Ovary (tissue), 9 donors: Measurements from ENCODE around the gene CNGA4. TPM values are rescaled to one million over a fixed set of nuclear protein-coding genes. Genes with fewer than 3 reads are reported as not detected.

Experiments
- DNase-seq, 5 donors: peaks; one replicate each; pipeline ENCODE4 v3.0.0-alpha.2; 2019 to 2020
- H3K27ac ChIP-seq, 2 donors: fragments of 200-600 bp; one replicate each; pipeline versions ENCODE4 v1.5.1 to v1.8.0; 2019 to 2022
- H3K27me3 ChIP-seq: fragments of 200-600 bp; one replicate; pipeline ENCODE4 v1.8.0; 2022
- H3K36me3 ChIP-seq: fragments of 200-600 bp; sonication (generic); one replicate; pipeline ENCODE4 v1.5.1; 2019
- H3K4me1 ChIP-seq: one replicate; pipeline ENCODE4 v1.8.1; 2013; ENCODE audit warnings: mild to moderate bottlenecking, moderate library complexity; ENCODE audit not compliant: insufficient read depth
- H3K4me3 ChIP-seq: fragments of 200-600 bp; sonication (generic); one replicate; pipeline ENCODE4 v1.5.1; 2017
- H3K9me3 ChIP-seq, 2 donors: fragments of 200-600 bp in 1 of 2; sonication (generic) in 1 of 2; one replicate each; pipeline versions ENCODE4 v1.5.1 to v1.8.1; 2013 to 2019; ENCODE audit warnings: mild to moderate bottlenecking in 1 of 2, moderate library complexity in 1 of 2
- EP300 ChIP-seq: sonication (generic); formaldehyde crosslinking; IDR thresholded peaks from one replicate; pipeline ENCODE4 v1.6.1; 2017; ENCODE audit warnings: antibody characterized with exemption
- POLR2A ChIP-seq: fragments of 450-650 bp; IDR thresholded peaks from one replicate; pipeline ENCODE4 v1.6.1; 2017; ENCODE audit warnings: antibody characterized with exemption, mild to moderate bottlenecking, moderate library complexity
- WGBS, 3 donors: extraction: QIAGEN DNeasy Blood & Tissue Kit in 1 of 3; methylation state at CpG; one replicate each; pipeline versions ENCODE4 v1.1.5 to v1.1.7; 2013 to 2017; 5-methylcytosine and 5-hydroxymethylcytosine counted together
- intact Hi-C, 4 donors: fragments of 100-400 bp; cut with DNase I; formaldehyde crosslinking; loops; one replicate each; pipeline versions ENCODE4 v1.11.0 to v1.15.1; 2022 to 2023
- polyA plus RNA-seq, 2 donors: library from polyadenylated mRNA; stranded (reverse); fragments of 200-250 nt in 1 of 2; fragments of 350-450 nt in 1 of 2; fragmentation: Illumina TruSeq in 1 of 2; extraction: RNeasy Lipid Tissue Mini Kit (QIAGEN cat#74804) in 1 of 2; gene quantifications; one replicate each; pipeline ENCODE4 v1.2.3, GENCODE V29; 2013 to 2014
- total RNA-seq, 7 donors: library from RNA; depleted of rRNA in 2 of 7; stranded (reverse); fragments of >200 nt in 2 of 7; fragmentation: NEBNext Ultra II Directional in 3 of 7; extraction: Animal tissue kit (Norgen Biotek cat#: 25700) in 3 of 7; gene quantifications; one replicate each; pipeline versions ENCODE4 v1.1.0 to v1.2.4, GENCODE V29; 2016 to 2023
- TF ChIP-seq, protein P1 (sequence below), 3 donors: fragments of 450-650 bp in 2 of 3; fragments of 200-600 bp in 1 of 3; IDR thresholded peaks; one replicate each; pipeline versions ENCODE4 v1.5.1 to v1.8.0; 2016 to 2022; ENCODE audit warnings: antibody characterized with exemption in 3 of 3, mild to moderate bottlenecking in 1 of 3
- donor health status: DM: no; HTN: no; CAD: no; lungs with moderate emphysema.
- donor health status: DM: no; HTN: no; CAD: no.
- donor health status: Bipolar disorder and iron deficiency.
- donor health status: DM: yes; HTN: yes; CAD: no.
- donor health status: DM: no; HTN: no; CAD: no.
- donor health status: DM: yes; HTN: yes; CAD: no.

Gene CNGA4
- total and polyA plus RNA-seq, 9 donors: 0.10 to 2.9 (median 0.38) TPM

GRCh38 chr11:6225024-6225423 lies 13.9 kb upstream of the CNGA4 start:
- no peak for DNase-seq
- no peak for TF ChIP-seq POLR2A
- no peak overlapping the region for H3K4me3 ChIP-seq
- H3K36me3 ChIP-seq: no peaks in the 10 kb centered on the region
- no peak overlapping the region for H3K27ac ChIP-seq
- no peaks in the 10 kb centered on the region for H3K9me3 ChIP-seq
- intact Hi-C loops: no loop called here
- 71 to 83% (median 77%) methylated on average over 1 of the region's 1 CpG for WGBS, 3 donors
- H3K27me3 ChIP-seq: no peaks in the 10 kb centered on the region
- peaks cover 5% of the 10 kb centered on the region for H3K4me1 ChIP-seq

- no peak for DNase-seq
- peaks cover 5% of the 10 kb centered on the region for H3K4me1 ChIP-seq
- H3K4me3 ChIP-seq: no peak overlapping the region
- no peaks in the 10 kb centered on the region for H3K9me3 ChIP-seq
- intact Hi-C loops: no loop called here
- no peaks in the 10 kb centered on the region for H3K36me3 ChIP-seq
- no peak for TF ChIP-seq EP300
- TF ChIP-seq, protein P1, sequence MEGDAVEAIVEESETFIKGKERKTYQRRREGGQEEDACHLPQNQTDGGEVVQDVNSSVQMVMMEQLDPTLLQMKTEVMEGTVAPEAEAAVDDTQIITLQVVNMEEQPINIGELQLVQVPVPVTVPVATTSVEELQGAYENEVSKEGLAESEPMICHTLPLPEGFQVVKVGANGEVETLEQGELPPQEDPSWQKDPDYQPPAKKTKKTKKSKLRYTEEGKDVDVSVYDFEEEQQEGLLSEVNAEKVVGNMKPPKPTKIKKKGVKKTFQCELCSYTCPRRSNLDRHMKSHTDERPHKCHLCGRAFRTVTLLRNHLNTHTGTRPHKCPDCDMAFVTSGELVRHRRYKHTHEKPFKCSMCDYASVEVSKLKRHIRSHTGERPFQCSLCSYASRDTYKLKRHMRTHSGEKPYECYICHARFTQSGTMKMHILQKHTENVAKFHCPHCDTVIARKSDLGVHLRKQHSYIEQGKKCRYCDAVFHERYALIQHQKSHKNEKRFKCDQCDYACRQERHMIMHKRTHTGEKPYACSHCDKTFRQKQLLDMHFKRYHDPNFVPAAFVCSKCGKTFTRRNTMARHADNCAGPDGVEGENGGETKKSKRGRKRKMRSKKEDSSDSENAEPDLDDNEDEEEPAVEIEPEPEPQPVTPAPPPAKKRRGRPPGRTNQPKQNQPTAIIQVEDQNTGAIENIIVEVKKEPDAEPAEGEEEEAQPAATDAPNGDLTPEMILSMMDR (IDR thresholded peaks at IDR 0.05): no peak
- no peak for TF ChIP-seq POLR2A
- no peaks in the 10 kb centered on the region for H3K27me3 ChIP-seq
- 48 to 59% (median 48%) methylated on average over 2 of the region's 2 CpGs for WGBS, 3 donors
- H3K27ac ChIP-seq: no peak overlapping the region
Measured at GRCh38 chr11:6225896-6226295, 13.0 kb upstream of the CNGA4 start.

DNA sequence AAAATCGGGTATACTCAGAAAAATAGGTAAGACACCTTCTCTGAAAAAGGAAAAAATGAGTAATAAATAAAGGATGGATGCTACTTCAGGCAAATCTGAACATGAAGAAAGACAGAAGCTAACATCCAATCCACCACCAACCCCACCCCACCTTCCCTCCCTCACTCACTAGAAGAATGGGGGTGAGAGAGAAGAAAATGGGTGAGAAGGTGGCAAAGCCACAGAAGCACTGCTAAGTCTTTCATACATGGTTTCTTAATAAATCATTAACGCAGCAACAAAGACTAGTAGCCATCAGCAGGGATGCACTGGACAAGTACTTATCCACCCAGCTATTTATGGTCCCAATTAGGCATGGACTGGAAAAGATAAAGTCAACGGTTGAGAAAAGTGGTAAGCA lies 10.4 kb upstream of the CNGA4 start:
- Histone ChIP-seq H3K4me1 (peaks cover 8% of the 10 kb centered on the region), H3K27me3 (no peaks in the 10 kb centered on the region), H3K27ac (no peak overlapping the region), H3K4me3 (no peak overlapping the region), H3K36me3 (no peaks in the 10 kb centered on the region), H3K9me3 (no peaks in the 10 kb centered on the region)
- WGBS, 3 donors: 55 to 85% (median 66%) methylated on average over 3 of the region's 3 CpGs
- TF ChIP-seq EP300 (no peak), POLR2A (no peak)
- TF ChIP-seq, protein P1 (IDR thresholded peaks at IDR 0.05): no peak
- no peak for DNase-seq
- intact Hi-C loops: no loop called here

GRCh38 chr11:6229911-6230310 lies 9.0 kb upstream of the CNGA4 start:
- intact Hi-C loops: loop anchor here in 2 of 4 donors (10.0 kb wide), 2 partner anchors 95 to 245 kb away; partner anchors contain the start of genes CAVIN3 (in 1 of the 2) and TRIM3 (in 1 of the 2)
- Histone ChIP-seq H3K36me3 (no peaks in the 10 kb centered on the region), H3K4me3 (no peak overlapping the region), H3K27ac (no peak overlapping the region), H3K27me3 (no peaks in the 10 kb centered on the region), H3K9me3 (no peaks in the 10 kb centered on the region), H3K4me1 (peaks cover 8% of the 10 kb centered on the region)
- TF ChIP-seq EP300 (no peak), POLR2A (no peak)
- TF ChIP-seq, protein P1 (IDR thresholded peaks at IDR 0.05): no peak
- DNase-seq: no peak
- WGBS, 3 donors: 78 to 80% (median 80%) methylated on average over 2 of the region's 2 CpGs

DNA sequence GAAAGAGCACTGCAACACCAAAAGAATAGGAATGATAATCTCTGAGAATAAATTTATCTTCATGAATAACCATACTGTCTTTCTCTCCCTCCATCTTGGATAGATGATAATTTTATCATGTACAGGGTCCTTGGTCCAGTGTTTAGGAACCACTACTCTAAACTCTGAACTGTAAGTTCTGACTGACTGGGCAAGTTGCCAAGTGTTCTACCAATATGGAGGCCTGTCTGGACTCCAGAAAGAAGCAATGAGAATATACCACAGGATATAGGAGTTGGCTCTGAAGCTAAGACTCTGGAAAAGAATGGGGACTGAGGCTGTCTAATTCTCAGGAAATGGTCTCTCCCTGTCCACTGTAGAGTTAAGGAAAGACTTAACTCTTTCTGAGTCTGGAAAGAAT lies 6.0 kb upstream of the CNGA4 start:
- no peak for DNase-seq

More for the DNA sequence above, 6.0 kb upstream of the CNGA4 start:
- H3K27ac ChIP-seq: no peak overlapping the region
- H3K27me3 ChIP-seq: no peaks in the 10 kb centered on the region
- H3K4me3 ChIP-seq: no peak overlapping the region
- peaks cover 4% of the 10 kb centered on the region for H3K4me1 ChIP-seq
- TF ChIP-seq, protein P1 (IDR thresholded peaks at IDR 0.05): no peak
- TF ChIP-seq POLR2A (no peak), EP300 (no peak)
- no peaks in the 10 kb centered on the region for H3K9me3 ChIP-seq
- no peaks in the 10 kb centered on the region for H3K36me3 ChIP-seq
- intact Hi-C loops: loop anchor here in 2 of 4 donors (10.0 kb wide), 2 partner anchors 92 to 242 kb away; partner anchors contain the start of genes CAVIN3 (in 1 of the 2) and TRIM3 (in 1 of the 2)
